ENCODE data around the gene CDYL2. TPM values are rescaled to one million over a fixed set of nuclear protein-coding genes. Genes with fewer than 3 reads are reported as not detected.

Gene CDYL2
- total and polyA plus RNA-seq, 2 donors (not counting 3 experiments of a cell fraction or from before 2014, with no cell fraction given): 7.1 to 71.3 TPM

DNA sequence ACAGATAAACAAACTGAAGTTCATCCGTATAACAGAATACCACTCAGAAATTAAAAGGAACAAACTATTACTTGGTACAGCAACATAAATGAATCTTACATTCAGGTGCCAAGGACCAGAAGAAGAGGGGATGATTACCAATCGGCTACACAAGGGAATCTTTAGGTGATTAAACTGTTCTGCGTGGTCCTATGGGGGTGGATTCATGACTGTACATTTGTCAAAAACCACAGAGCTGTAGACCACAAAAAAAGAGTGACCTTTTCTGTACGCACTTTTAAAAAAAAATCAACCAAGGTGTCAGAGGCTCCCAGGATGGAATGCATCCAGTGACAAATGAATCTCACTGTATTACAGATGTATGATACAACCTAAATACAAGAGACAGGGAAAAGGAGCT is 110.8 kb downstream of the CDYL2 start:
- Histone ChIP-seq H3K79me2 (ENCODE audit: control insufficient read depth, insufficient read depth, low read length) (peaks cover 95% of the 10 kb centered on the region), H3K9me3 (replicated peaks; ENCODE audit: control insufficient read depth, insufficient read depth, low read length) (no peaks in the 10 kb centered on the region), H3K9ac (replicated peaks; ENCODE audit: extremely low read depth, insufficient read depth, low read length) (no peak overlapping the region), H3K27ac (ENCODE audit: insufficient read depth, low read depth, low read length) (no peak overlapping the region), H3K4me3 (replicated peaks in 1 of 3; ENCODE audit: insufficient read depth in 1 of 3, low read depth in 1 of 3, low read length in 3 of 3) (no peak overlapping the region), H4K20me1 (replicated peaks; ENCODE audit: control insufficient read depth, extremely low read depth, insufficient read depth, low read length) (peaks cover 13% of the 10 kb centered on the region), H3K4me2 (ENCODE audit: insufficient read depth, low read length) (no peak overlapping the region), H3K9me1 (replicated peaks; ENCODE audit: control insufficient read depth, extremely low read depth, insufficient read depth, low read length) (no peaks in the 10 kb centered on the region), H3K27me3 (ENCODE audit: control insufficient read depth in 2 of 2, insufficient read depth in 2 of 2, low read length in 2 of 2) (no peaks in the 10 kb centered on the region), H2AFZ (ENCODE audit: low read depth, low read length) (no peak overlapping the region), H3K4me1 (ENCODE audit: control insufficient read depth, extremely low read depth, insufficient read depth, low read length) (no peaks in the 10 kb centered on the region), H3K36me3 (ENCODE audit: control insufficient read depth in 2 of 2, extremely low read depth in 1 of 2, insufficient read depth in 2 of 2, low read length in 2 of 2) (no peaks in the 10 kb centered on the region)
- ChIA-PET CTCF (no interaction called here), POLR2A (interaction anchor here (0.6 kb wide), 1 partner anchor 227 kb away, joined by 11 read pairs; no protein-coding TSS in a partner anchor)
- TF ChIP-seq EZH2 (IDR thresholded peaks at IDR 0.05; ENCODE audit: borderline replicate concordance, low read depth, low read length, severe bottlenecking) (no peak), FOS (IDR thresholded peaks at IDR 0.05; ENCODE audit: borderline replicate concordance, insufficient read depth, low read length) (no peak), GATA2 (IDR thresholded peaks at IDR 0.05; ENCODE audit: insufficient read depth, insufficient read length, low read depth, low read length) (no peak), JUN (IDR thresholded peaks at IDR 0.05; ENCODE audit: borderline replicate concordance, insufficient read depth, insufficient read length, low read depth) (no peak)
- TF ChIP-seq, protein P1, sequence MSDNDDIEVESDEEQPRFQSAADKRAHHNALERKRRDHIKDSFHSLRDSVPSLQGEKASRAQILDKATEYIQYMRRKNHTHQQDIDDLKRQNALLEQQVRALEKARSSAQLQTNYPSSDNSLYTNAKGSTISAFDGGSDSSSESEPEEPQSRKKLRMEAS (IDR thresholded peaks at IDR 0.05; ENCODE audit: insufficient read depth, insufficient read length): no peak
- dilution Hi-C loops (cut with MboI; ENCODE audit: extremely low pct_ligation_motif_present, low sequenced_read_pairs): no loop called here
- FAIRE-seq (no peak), DNase-seq (ENCODE audit: low read depth, low spot score) (no peak)
- intact Hi-C loops (cut with micrococcal nuclease): no loop called here
- no TSS peak for BruUV-seq (replicated peaks)

GRCh38 chr16:80692270-80692669 is 112.1 kb downstream of the CDYL2 start:
- H3K36me3 ChIP-seq (ENCODE audit: control insufficient read depth in 2 of 2, extremely low read depth in 1 of 2, insufficient read depth in 2 of 2, low read length in 2 of 2): no peaks in the 10 kb centered on the region
- FAIRE-seq (no peak), DNase-seq (ENCODE audit: low read depth, low spot score) (no peak)
- no peak for TF ChIP-seq EZH2 (IDR thresholded peaks at IDR 0.05; ENCODE audit: borderline replicate concordance, low read depth, low read length, severe bottlenecking)
- no peak for TF ChIP-seq FOS (IDR thresholded peaks at IDR 0.05; ENCODE audit: borderline replicate concordance, insufficient read depth, low read length)
- TF ChIP-seq CTCF (IDR thresholded peaks at IDR 0.05; ENCODE audit: extremely low read depth in 1 of 2, insufficient read depth in 1 of 2, low read depth in 1 of 2, low read length in 2 of 2): no peak
- no peak for TF ChIP-seq MYC (IDR thresholded peaks at IDR 0.05; ENCODE audit: low read depth, low read length)
- TF ChIP-seq POLR2AphosphoS5 (IDR thresholded peaks at IDR 0.05; ENCODE audit: insufficient read depth, low read depth, low read length): no peak
- TF ChIP-seq GATA2 (IDR thresholded peaks at IDR 0.05; ENCODE audit: insufficient read depth, insufficient read length, low read depth, low read length): no peak
- no peak for TF ChIP-seq POLR2A (IDR thresholded peaks at IDR 0.05; ENCODE audit: low read depth, low read length)
- dilution Hi-C loops (cut with MboI; ENCODE audit: extremely low pct_ligation_motif_present, low sequenced_read_pairs): no loop called here
- no peaks in the 10 kb centered on the region for H3K27me3 ChIP-seq (ENCODE audit: control insufficient read depth in 2 of 2, insufficient read depth in 2 of 2, low read length in 2 of 2)
- intact Hi-C loops (cut with micrococcal nuclease): no loop called here
- no peak overlapping the region for H3K4me3 ChIP-seq (replicated peaks in 1 of 3; ENCODE audit: insufficient read depth in 1 of 3, low read depth in 1 of 3, low read length in 3 of 3)
- BruUV-seq (replicated peaks): no TSS peak
- H4K20me1 ChIP-seq (replicated peaks; ENCODE audit: control insufficient read depth, extremely low read depth, insufficient read depth, low read length): peaks cover 13% of the 10 kb centered on the region
- no peak overlapping the region for H3K4me2 ChIP-seq (ENCODE audit: insufficient read depth, low read length)
- ChIA-PET POLR2A (no interaction called here), CTCF (no interaction called here)
- no peak overlapping the region for H3K27ac ChIP-seq (ENCODE audit: insufficient read depth, low read depth, low read length)
- H2AFZ ChIP-seq (ENCODE audit: low read depth, low read length): no peak overlapping the region
- H3K9me3 ChIP-seq (replicated peaks; ENCODE audit: control insufficient read depth, insufficient read depth, low read length): no peaks in the 10 kb centered on the region
- no peak overlapping the region for H3K9ac ChIP-seq (replicated peaks; ENCODE audit: extremely low read depth, insufficient read depth, low read length)
- no peaks in the 10 kb centered on the region for H3K4me1 ChIP-seq (ENCODE audit: control insufficient read depth, extremely low read depth, insufficient read depth, low read length)
- H3K79me2 ChIP-seq (ENCODE audit: control insufficient read depth, insufficient read depth, low read length): peaks cover 94% of the 10 kb centered on the region
- no peaks in the 10 kb centered on the region for H3K9me1 ChIP-seq (replicated peaks; ENCODE audit: control insufficient read depth, extremely low read depth, insufficient read depth, low read length)
